GM12801 (cell line): Measurements from ENCODE around the gene ZBTB22.

Source experiments
- TF ChIP-seq, protein P1 (sequence below): IDR thresholded peaks from one replicate; pipeline ENCODE4 v1.5.1; 2011; ENCODE audit warnings: control low read depth; ENCODE audit not compliant: insufficient read length; ENCODE audit errors: extremely low read depth

The ZBTB22 gene

DNA sequence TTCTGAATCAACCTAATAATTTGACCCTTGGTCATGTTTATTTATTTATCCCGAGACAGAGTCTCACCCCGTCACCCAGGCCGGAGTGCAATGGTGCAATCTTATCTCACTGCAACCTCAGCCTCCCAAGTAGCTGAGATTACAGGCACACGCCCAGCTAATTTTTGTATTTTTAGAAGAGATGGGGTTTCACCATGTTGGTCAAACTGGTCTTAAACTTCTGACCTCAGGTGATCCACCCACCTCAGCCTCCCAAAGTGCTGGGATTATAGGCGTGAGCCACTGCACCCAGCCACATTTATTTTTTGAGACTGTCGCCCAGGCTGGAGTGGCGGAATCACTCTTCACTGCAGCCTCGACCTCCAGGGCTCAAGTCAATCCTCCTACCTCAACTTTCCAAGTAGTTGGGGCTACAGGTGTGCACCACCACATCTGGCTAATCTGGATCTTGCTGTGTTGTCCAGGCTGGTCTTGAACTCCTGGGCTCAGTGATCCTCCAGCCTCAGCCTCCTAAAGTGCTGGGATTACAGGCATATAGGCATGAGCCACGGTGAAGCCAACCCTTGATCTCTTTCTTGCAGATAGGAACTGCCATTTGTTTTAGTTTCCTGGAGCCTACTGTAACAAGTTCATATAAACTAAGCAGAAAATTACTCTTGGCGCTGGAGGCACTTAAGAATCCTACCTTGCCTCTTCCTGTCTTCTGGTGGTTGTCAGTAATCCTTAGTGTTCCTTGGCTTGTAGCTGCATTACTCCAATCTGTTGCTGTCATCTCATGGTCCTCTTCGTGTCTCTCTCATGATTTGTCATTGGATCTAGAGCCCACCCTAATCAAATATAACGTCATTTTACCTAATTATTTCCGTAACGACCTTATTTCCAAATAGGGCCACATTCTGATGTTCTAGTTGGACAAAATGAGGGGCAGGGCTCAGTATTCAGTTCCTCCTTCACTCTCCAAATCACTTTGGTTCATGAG is 43.3 kb downstream of the ZBTB22 start:
- TF ChIP-seq, protein P1, sequence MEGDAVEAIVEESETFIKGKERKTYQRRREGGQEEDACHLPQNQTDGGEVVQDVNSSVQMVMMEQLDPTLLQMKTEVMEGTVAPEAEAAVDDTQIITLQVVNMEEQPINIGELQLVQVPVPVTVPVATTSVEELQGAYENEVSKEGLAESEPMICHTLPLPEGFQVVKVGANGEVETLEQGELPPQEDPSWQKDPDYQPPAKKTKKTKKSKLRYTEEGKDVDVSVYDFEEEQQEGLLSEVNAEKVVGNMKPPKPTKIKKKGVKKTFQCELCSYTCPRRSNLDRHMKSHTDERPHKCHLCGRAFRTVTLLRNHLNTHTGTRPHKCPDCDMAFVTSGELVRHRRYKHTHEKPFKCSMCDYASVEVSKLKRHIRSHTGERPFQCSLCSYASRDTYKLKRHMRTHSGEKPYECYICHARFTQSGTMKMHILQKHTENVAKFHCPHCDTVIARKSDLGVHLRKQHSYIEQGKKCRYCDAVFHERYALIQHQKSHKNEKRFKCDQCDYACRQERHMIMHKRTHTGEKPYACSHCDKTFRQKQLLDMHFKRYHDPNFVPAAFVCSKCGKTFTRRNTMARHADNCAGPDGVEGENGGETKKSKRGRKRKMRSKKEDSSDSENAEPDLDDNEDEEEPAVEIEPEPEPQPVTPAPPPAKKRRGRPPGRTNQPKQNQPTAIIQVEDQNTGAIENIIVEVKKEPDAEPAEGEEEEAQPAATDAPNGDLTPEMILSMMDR = no peak

DNA sequence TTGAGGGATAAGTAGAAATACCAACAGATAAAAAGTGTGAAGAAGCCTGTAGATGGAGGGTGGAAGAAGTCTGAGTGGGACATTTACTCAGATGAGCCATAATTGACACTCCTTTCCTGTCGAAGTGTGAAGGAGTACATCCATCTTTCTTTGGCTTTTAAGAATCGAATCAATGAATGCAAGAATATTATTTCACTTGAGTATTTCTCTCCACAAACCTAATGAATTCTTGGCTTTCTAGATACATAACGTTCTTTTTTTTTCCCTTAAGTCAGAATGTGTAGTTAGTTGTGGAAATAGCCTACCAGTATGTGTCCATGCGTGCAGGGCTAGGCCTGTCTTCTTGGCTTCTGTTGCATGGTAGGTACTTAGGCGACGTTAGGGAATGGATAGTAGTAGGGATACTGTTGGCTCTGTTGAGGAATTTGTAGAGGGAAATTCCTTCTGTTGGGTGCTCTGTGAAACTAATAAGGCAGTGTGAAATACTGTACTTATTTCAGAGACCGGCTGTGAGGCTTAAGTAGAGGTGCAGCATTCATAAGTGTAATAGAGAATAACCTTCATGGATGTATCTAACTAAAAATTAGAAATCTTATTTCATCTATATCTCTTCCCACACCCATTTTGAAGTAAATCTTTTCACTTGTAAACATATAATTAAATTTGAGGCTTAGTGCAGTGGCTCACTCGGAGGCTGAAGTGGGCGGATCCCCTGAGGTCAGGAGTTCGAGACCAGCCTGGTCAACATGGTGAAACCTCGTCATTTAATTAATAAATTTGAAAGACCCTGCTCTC is 44.2 kb downstream of the ZBTB22 start:
- TF ChIP-seq, protein P1 = no peak

GRCh38 chr6:33272275-33273128 is 45.0 kb downstream of the ZBTB22 start:
- TF ChIP-seq, protein P1 = no peak

GRCh38 chr6:33271468-33272274 is 45.9 kb downstream of the ZBTB22 start, which contains the start of the genes RPS18 and VPS52:
RPS18 (plus strand) TSS chr6:33272075; CDS start chr6:33272120, 45 bp downstream.
VPS52 (minus strand) TSS chr6:33271876; CDS start chr6:33271675, 201 bp downstream.
- TF ChIP-seq, protein P1 = no peak

GRCh38 chr6:33271117-33271467 is 46.5 kb downstream of the ZBTB22 start:
- TF ChIP-seq, protein P1 = no peak
